ENCODE data around the gene RPL13A. TPM values are rescaled to one million over a fixed set of nuclear protein-coding genes. Genes with fewer than 3 reads are reported as not detected.
A peak's percentile ranks its signal among the peaks of the same experiment; 100 is the strongest.

Gene RPL13A
- total and polyA plus RNA-seq, 9 of the 15 experiments (the other 6 are each of a cell fraction or from before 2014, with no cell fraction given): 1,744 to 5,482 (median 2,949) TPM

- TF ChIP-seq GTF2E2 (tag; IDR thresholded peaks at IDR 0.05): no peak
- TF ChIP-seq ETV6 (IDR thresholded peaks at IDR 0.05; ENCODE audit: borderline replicate concordance in 1 of 2, low read depth in 2 of 2, low read length in 1 of 2): no peak
- TF ChIP-seq ETV6 (CRISPR knock-in tag; IDR thresholded peaks at IDR 0.05; ENCODE audit: borderline replicate concordance): no peak
- no peak for TF ChIP-seq FIP1L1 (IDR thresholded peaks at IDR 0.05; ENCODE audit: low read depth, low read length, poor library complexity, severe bottlenecking)
- no peak for TF ChIP-seq ZKSCAN1 (IDR thresholded peaks at IDR 0.05; ENCODE audit: low read depth, low read length)
- TF ChIP-seq, protein P1, sequence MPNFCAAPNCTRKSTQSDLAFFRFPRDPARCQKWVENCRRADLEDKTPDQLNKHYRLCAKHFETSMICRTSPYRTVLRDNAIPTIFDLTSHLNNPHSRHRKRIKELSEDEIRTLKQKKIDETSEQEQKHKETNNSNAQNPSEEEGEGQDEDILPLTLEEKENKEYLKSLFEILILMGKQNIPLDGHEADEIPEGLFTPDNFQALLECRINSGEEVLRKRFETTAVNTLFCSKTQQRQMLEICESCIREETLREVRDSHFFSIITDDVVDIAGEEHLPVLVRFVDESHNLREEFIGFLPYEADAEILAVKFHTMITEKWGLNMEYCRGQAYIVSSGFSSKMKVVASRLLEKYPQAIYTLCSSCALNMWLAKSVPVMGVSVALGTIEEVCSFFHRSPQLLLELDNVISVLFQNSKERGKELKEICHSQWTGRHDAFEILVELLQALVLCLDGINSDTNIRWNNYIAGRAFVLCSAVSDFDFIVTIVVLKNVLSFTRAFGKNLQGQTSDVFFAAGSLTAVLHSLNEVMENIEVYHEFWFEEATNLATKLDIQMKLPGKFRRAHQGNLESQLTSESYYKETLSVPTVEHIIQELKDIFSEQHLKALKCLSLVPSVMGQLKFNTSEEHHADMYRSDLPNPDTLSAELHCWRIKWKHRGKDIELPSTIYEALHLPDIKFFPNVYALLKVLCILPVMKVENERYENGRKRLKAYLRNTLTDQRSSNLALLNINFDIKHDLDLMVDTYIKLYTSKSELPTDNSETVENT (CRISPR knock-in tag; IDR thresholded peaks at IDR 0.05): no peak
- peak; percentile 40; the same call in 1 of the 2 replicates for TF ChIP-seq POLR2G (IDR thresholded peaks at IDR 0.05; ENCODE audit: low read depth, low read length)
- no peak for TF ChIP-seq ZNF282 (CRISPR knock-in tag; IDR thresholded peaks at IDR 0.05)
- no peak for TF ChIP-seq GABPB1 (CRISPR knock-in tag; IDR thresholded peaks at IDR 0.05)
- TF ChIP-seq TAL1 (IDR thresholded peaks at IDR 0.05): no peak
- no peak for TF ChIP-seq SMC3 (conservative IDR thresholded peaks at IDR 0.05; ENCODE audit: insufficient read depth, low read depth, low read length)
- no peak for TF ChIP-seq LARP7 (IDR thresholded peaks at IDR 0.05)
- TF ChIP-seq ZNF41 (CRISPR knock-in tag; conservative IDR thresholded peaks at IDR 0.05): no peak
- TF ChIP-seq ZNF253 (CRISPR knock-in tag; conservative IDR thresholded peaks at IDR 0.05): no peak
- no peak for TF ChIP-seq REST (IDR thresholded peaks at IDR 0.05; ENCODE audit: borderline replicate concordance)
- TF ChIP-seq REST (CRISPR knock-in tag; IDR thresholded peaks at IDR 0.05; ENCODE audit: low read depth): no peak
- TF ChIP-seq, protein P2, sequence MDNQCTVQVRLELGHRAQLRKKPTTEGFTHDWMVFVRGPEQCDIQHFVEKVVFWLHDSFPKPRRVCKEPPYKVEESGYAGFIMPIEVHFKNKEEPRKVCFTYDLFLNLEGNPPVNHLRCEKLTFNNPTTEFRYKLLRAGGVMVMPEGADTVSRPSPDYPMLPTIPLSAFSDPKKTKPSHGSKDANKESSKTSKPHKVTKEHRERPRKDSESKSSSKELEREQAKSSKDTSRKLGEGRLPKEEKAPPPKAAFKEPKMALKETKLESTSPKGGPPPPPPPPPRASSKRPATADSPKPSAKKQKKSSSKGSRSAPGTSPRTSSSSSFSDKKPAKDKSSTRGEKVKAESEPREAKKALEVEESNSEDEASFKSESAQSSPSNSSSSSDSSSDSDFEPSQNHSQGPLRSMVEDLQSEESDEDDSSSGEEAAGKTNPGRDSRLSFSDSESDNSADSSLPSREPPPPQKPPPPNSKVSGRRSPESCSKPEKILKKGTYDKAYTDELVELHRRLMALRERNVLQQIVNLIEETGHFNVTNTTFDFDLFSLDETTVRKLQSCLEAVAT (IDR thresholded peaks at IDR 0.05): peak in 1 of 2 experiments; percentile 12; a peak in 3 of 4 replicates
These were observed 1.6 kb downstream of the RPL13A start (continued) for GRCh38 chr19:49488863-49489537.
